Measurements from ENCODE around the gene ATP2B2.

GRCh38 chr3:10368512-10368911 lies 136.9 kb downstream of the ATP2B2 start:
- TF ChIP-seq, protein P1, sequence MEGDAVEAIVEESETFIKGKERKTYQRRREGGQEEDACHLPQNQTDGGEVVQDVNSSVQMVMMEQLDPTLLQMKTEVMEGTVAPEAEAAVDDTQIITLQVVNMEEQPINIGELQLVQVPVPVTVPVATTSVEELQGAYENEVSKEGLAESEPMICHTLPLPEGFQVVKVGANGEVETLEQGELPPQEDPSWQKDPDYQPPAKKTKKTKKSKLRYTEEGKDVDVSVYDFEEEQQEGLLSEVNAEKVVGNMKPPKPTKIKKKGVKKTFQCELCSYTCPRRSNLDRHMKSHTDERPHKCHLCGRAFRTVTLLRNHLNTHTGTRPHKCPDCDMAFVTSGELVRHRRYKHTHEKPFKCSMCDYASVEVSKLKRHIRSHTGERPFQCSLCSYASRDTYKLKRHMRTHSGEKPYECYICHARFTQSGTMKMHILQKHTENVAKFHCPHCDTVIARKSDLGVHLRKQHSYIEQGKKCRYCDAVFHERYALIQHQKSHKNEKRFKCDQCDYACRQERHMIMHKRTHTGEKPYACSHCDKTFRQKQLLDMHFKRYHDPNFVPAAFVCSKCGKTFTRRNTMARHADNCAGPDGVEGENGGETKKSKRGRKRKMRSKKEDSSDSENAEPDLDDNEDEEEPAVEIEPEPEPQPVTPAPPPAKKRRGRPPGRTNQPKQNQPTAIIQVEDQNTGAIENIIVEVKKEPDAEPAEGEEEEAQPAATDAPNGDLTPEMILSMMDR (conservative IDR thresholded peaks at IDR 0.05; ENCODE audit: low read length), result no peak
- TF ChIP-seq EZH2phosphoT487 (IDR thresholded peaks at IDR 0.05; ENCODE audit: borderline replicate concordance), result no peak

Measured in Loucy (cell line).